Tibial artery (tissue), 4 donors: ENCODE results near the gene KRT222.

Source experiments
- DNase-seq, 2 donors: peaks; one replicate each; pipeline ENCODE4 v3.0.0-alpha.2; 2019
- H3K27ac ChIP-seq, 2 donors: fragments of 200-600 bp; sonication (generic) in 1 of 2; 1 replicate in 1 of 2; 2 replicates in 1 of 2; pipeline ENCODE4 v1.5.1; 2018 to 2019; ENCODE audit warnings: mild to moderate bottlenecking in 1 of 2
- H3K27me3 ChIP-seq, 2 donors: fragments of 200-600 bp; sonication (generic) in 1 of 2; one replicate each; pipeline versions ENCODE4 v1.5.1 to v1.6.0; 2016 to 2019
- H3K36me3 ChIP-seq, 3 donors: fragments of 200-600 bp; sonication (generic) in 2 of 3; one replicate each; pipeline ENCODE4 v1.5.1; 2016 to 2019; ENCODE audit warnings: mild to moderate bottlenecking in 2 of 3
- H3K4me1 ChIP-seq, 4 donors: fragments of 200-600 bp; sonication (generic) in 2 of 4; 1 replicate in 3 of 4; 2 replicates in 1 of 4; pipeline ENCODE4 v1.5.1; 2016 to 2019
- H3K4me3 ChIP-seq, 2 donors: fragments of 200-600 bp; sonication (generic) in 1 of 2; 1 replicate in 1 of 2; 2 replicates in 1 of 2; pipeline ENCODE4 v1.5.1; 2018 to 2019; ENCODE audit warnings: mild to moderate bottlenecking in 2 of 2
- H3K9me3 ChIP-seq, 3 donors: fragments of 200-600 bp; sonication (generic) in 1 of 3; one replicate each; pipeline ENCODE4 v1.5.1; 2016 to 2019
- intact Hi-C: fragments of 100-400 bp; cut with DNase I; formaldehyde crosslinking; loops from one replicate; pipeline ENCODE4 v1.15.0; 2023; ENCODE audit warnings: low total_unique reads
- TF ChIP-seq, protein P1 (sequence below), 2 experiments: fragments of 200-600 bp in 1 of 2; fragments of 450-650 bp in 1 of 2; IDR thresholded peaks; one replicate each; pipeline ENCODE4 v1.5.1; 2017 to 2019; ENCODE audit warnings: antibody characterized with exemption in 2 of 2, mild to moderate bottlenecking in 1 of 2, moderate library complexity in 1 of 2

Gene KRT222

GRCh38 chr17:40611840-40612474 is 53.0 kb downstream of the KRT222 start:
- TF ChIP-seq, protein P1, sequence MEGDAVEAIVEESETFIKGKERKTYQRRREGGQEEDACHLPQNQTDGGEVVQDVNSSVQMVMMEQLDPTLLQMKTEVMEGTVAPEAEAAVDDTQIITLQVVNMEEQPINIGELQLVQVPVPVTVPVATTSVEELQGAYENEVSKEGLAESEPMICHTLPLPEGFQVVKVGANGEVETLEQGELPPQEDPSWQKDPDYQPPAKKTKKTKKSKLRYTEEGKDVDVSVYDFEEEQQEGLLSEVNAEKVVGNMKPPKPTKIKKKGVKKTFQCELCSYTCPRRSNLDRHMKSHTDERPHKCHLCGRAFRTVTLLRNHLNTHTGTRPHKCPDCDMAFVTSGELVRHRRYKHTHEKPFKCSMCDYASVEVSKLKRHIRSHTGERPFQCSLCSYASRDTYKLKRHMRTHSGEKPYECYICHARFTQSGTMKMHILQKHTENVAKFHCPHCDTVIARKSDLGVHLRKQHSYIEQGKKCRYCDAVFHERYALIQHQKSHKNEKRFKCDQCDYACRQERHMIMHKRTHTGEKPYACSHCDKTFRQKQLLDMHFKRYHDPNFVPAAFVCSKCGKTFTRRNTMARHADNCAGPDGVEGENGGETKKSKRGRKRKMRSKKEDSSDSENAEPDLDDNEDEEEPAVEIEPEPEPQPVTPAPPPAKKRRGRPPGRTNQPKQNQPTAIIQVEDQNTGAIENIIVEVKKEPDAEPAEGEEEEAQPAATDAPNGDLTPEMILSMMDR (IDR thresholded peaks at IDR 0.05): no peak
- no peak overlapping the region for H3K4me3 ChIP-seq
- H3K4me1 ChIP-seq: no peaks in the 10 kb centered on the region
- DNase-seq: no peak
- no peaks in the 10 kb centered on the region for H3K36me3 ChIP-seq
- no peak overlapping the region for H3K27ac ChIP-seq
- H3K27me3 ChIP-seq: peaks cover 0 to 36% of the 10 kb centered on the region in 2 donors
- H3K9me3 ChIP-seq: no peaks in the 10 kb centered on the region
- intact Hi-C loops: loop anchor here (10.0 kb wide), 1 partner anchor 183 kb away; the partner anchor contains the start of gene KRT28

- intact Hi-C loops: loop anchor here (10.0 kb wide), 1 partner anchor 184 kb away; the partner anchor contains the start of gene KRT28
- peaks cover 0 to 21% of the 10 kb centered on the region in 2 donors for H3K27me3 ChIP-seq
- H3K4me1 ChIP-seq: no peaks in the 10 kb centered on the region
- H3K4me3 ChIP-seq: no peak overlapping the region
- H3K36me3 ChIP-seq: no peaks in the 10 kb centered on the region
- TF ChIP-seq, protein P1 (IDR thresholded peaks at IDR 0.05): no peak
- no peaks in the 10 kb centered on the region for H3K9me3 ChIP-seq
- H3K27ac ChIP-seq: no peak overlapping the region
- no peak for DNase-seq
Observed at GRCh38 chr17:40610359-40610758, 54.6 kb downstream of the KRT222 start.

DNA sequence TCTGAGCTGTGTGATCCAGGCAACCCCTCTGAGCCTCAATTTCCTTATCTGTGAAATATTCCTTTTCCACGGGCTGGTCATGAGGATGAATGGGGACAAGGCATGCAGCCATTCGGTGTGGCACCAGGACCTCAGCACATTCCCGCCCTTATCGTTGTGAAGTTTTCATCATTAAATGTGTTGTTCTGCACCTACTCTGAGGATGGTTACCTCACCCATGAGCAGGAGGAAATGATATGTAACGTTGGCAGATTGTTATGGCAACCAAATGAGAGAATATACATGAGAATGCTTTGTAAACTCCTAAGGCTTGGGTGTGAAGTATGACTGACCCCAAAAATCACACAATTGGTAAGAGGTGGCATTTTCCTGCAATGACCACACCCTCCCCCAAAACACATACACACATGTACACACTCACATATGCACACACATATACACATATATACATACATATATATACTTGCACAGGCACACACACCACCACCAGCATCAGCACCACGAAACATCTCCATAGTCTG is 56.9 kb downstream of the KRT222 start:
- DNase-seq: no peak
- Histone ChIP-seq H3K9me3 (no peaks in the 10 kb centered on the region), H3K4me1 (no peaks in the 10 kb centered on the region), H3K4me3 (no peak overlapping the region), H3K27me3 (peaks cover 0 to 11% of the 10 kb centered on the region in 2 donors), H3K36me3 (no peaks in the 10 kb centered on the region), H3K27ac (no peak overlapping the region)
- TF ChIP-seq, protein P1 (IDR thresholded peaks at IDR 0.05): no peak
- intact Hi-C loops: no loop called here

GRCh38 chr17:40607641-40608040 is 57.3 kb downstream of the KRT222 start:
- Histone ChIP-seq H3K27ac (no peak overlapping the region), H3K4me3 (no peak overlapping the region), H3K4me1 (no peaks in the 10 kb centered on the region), H3K27me3 (peaks cover 0 to 9% of the 10 kb centered on the region in 2 donors), H3K36me3 (no peaks in the 10 kb centered on the region), H3K9me3 (no peaks in the 10 kb centered on the region)
- intact Hi-C loops: no loop called here
- DNase-seq: no peak
- TF ChIP-seq, protein P1 (IDR thresholded peaks at IDR 0.05): no peak

DNA sequence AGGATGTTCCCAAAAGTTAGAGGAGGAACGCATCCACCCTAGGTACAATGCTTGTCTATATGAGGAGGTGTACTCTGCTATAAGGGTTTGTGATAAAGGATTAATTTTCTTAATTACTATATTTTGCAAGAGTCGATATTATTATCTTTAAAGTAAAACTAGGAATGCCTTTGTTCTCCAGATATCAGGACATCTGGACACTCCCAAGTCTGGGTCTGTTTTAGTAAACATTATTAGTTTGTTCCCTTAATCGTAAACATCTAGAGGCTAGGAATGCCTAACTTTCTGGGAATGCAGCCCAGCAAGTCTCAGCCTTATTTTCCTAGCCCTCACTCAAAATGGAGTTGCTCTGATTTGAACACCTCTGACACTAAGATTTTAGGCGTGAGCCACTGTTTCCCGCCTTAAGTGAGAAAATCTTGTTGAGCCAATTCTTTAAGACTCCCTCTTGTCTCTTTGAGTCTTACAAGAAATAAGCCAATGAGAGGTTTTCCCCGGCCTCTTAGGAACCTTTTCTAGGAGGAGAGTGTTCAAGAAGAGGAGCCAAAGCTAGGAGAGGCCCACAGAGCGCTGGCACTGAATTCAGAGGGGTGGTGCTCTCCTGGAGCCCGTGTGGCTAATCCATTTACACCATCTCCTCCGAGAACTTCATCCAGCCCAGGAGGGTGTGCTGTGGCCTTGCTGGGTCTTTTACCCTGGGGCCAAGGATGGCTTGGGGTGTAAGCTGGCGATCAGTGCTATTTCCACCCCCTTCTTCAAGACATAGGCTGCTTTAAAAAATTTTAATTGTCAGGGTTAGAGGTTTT is 58.2 kb downstream of the KRT222 start:
- Histone ChIP-seq H3K4me3 (no peak overlapping the region), H3K36me3 (no peaks in the 10 kb centered on the region), H3K4me1 (no peaks in the 10 kb centered on the region), H3K9me3 (no peaks in the 10 kb centered on the region), H3K27me3 (peaks cover 0 to 8% of the 10 kb centered on the region in 2 donors), H3K27ac (no peak overlapping the region)
- no peak for DNase-seq
- intact Hi-C loops: no loop called here
- TF ChIP-seq, protein P1 (IDR thresholded peaks at IDR 0.05): no peak
